ENCODE measurements around the gene DRC1.

DRC1 gene

GRCh38 chr2:26400723-26401122 is 997 bp upstream of the DRC1 start:
- TF ChIP-seq CTCF (IDR thresholded peaks at IDR 0.05; ENCODE audit: extremely low read depth, missing control alignments): no peak
- DNase-seq (ENCODE audit: low spot score): no peak

- no peak for TF ChIP-seq CTCF (IDR thresholded peaks at IDR 0.05; ENCODE audit: extremely low read depth, missing control alignments)
- no peak for DNase-seq (ENCODE audit: low spot score)
Observed at GRCh38 chr2:26407526-26407925, 5.8 kb downstream of the DRC1 start.

GRCh38 chr2:26409785-26410184 is 8.1 kb downstream of the DRC1 start:
- no peak for TF ChIP-seq CTCF (IDR thresholded peaks at IDR 0.05; ENCODE audit: extremely low read depth, missing control alignments)
- no peak for DNase-seq (ENCODE audit: low spot score)

- no peak for TF ChIP-seq CTCF (IDR thresholded peaks at IDR 0.05; ENCODE audit: extremely low read depth, missing control alignments)
- DNase-seq (ENCODE audit: low spot score): no peak
Observed at GRCh38 chr2:26410764-26411243, 9.1 kb downstream of the DRC1 start.

- DNase-seq (ENCODE audit: low spot score): no peak
- TF ChIP-seq CTCF (IDR thresholded peaks at IDR 0.05; ENCODE audit: extremely low read depth, missing control alignments): no peak
Observed at GRCh38 chr2:26411419-26411818, 9.7 kb downstream of the DRC1 start.

GRCh38 chr2:26412091-26412673 is 10.5 kb downstream of the DRC1 start:
- TF ChIP-seq CTCF (IDR thresholded peaks at IDR 0.05; ENCODE audit: extremely low read depth, missing control alignments): no peak
- DNase-seq (ENCODE audit: low spot score): no peak

- no peak for TF ChIP-seq CTCF (IDR thresholded peaks at IDR 0.05; ENCODE audit: extremely low read depth, missing control alignments)
- DNase-seq (ENCODE audit: low spot score): no peak
Observed at GRCh38 chr2:26414311-26414710, 12.6 kb downstream of the DRC1 start.
